Activated CD8-positive, alpha-beta T cell treated with anti-CD3 and anti-CD28 coated beads for 36 hours (primary cell): ENCODE results near the gene PLAU. TPM values are rescaled to one million over a fixed set of nuclear protein-coding genes. Genes with fewer than 3 reads are reported as not detected.

Source experiments
- ATAC-seq: fragments of 200-7000 bp; cut with Tn5 transposase; one replicate; pipeline ENCODE4 v1.10.0; 2021; ENCODE audit warnings: mild to moderate bottlenecking, moderate library complexity
- CTCF ChIA-PET: fragments of 350-600 bp; sonication (Branson Sonifier 250); formaldehyde crosslinking; loops from one replicate; lab custom pipeline; 2021; ENCODE audit warnings: antibody characterized with exemption; lab: Charles Lee
- POLR2A ChIA-PET: fragments of 350-600 bp; sonication (Branson Sonifier 250); formaldehyde crosslinking; loops from one replicate; lab custom pipeline; 2021; ENCODE audit warnings: antibody characterized with exemption; lab: Charles Lee
- DNase-seq: peaks from one replicate; pipeline ENCODE4 v3.0.0-alpha.2; 2020
- H3K27ac Mint-ChIP-seq: one replicate; pipeline ENCODE4 v1.8.0; 2021; ENCODE audit warnings: mild to moderate bottlenecking, mixed read lengths
- H3K27me3 Mint-ChIP-seq: one replicate; pipeline ENCODE4 v1.8.0; 2021; ENCODE audit warnings: mixed read lengths
- H3K36me3 Mint-ChIP-seq: one replicate; pipeline ENCODE4 v1.8.0; 2021; ENCODE audit warnings: low read depth, mixed read lengths
- H3K4me1 Mint-ChIP-seq: one replicate; pipeline ENCODE4 v1.8.0; 2021; ENCODE audit warnings: low read depth, mixed read lengths
- H3K4me3 Mint-ChIP-seq: one replicate; pipeline ENCODE4 v1.8.0; 2021; ENCODE audit warnings: mild to moderate bottlenecking, moderate library complexity, mixed read lengths
- H3K9me3 Mint-ChIP-seq: one replicate; pipeline ENCODE4 v1.8.0; 2021; ENCODE audit warnings: mixed read lengths
- CTCF ChIP-seq: fragments of 200-600 bp; IDR thresholded peaks from one replicate; pipeline ENCODE4 v1.8.0; 2022; ENCODE audit warnings: antibody characterized with exemption, mild to moderate bottlenecking
- intact Hi-C: fragments of 100-400 bp; cut with micrococcal nuclease; formaldehyde crosslinking; loops from one replicate; pipeline ENCODE4 v1.10.0; 2022
- total RNA-seq, 2 experiments: library from RNA; stranded (reverse); gene quantifications; one replicate each; pipeline ENCODE4 v1.2.3, GENCODE V29; 2021

The PLAU gene
- total RNA-seq, 2 experiments from 2014 or later = 0.41 to 0.47 TPM

- Mint-ChIP-seq H3K27ac (no peak overlapping the region), H3K4me3 (no peak overlapping the region), H3K9me3 (no peaks in the 10 kb centered on the region), H3K27me3 (peaks cover 20% of the 10 kb centered on the region), H3K4me1 (no peaks in the 10 kb centered on the region), H3K36me3 (no peaks in the 10 kb centered on the region)
- TF ChIP-seq CTCF = no peak
- POLR2A ChIA-PET = interaction anchor here (1.1 kb wide), 1 partner anchor 66 kb away, joined by 3 read pairs; no protein-coding TSS in a partner anchor
- intact Hi-C loops = no loop called here
- no peak for DNase-seq
- no peak for ATAC-seq
- CTCF ChIA-PET = interaction anchor here (0.8 to 19.1 kb wide), 6 partner anchors 14 to 57 kb away, joined by 3 to 466 read pairs (median 4); no protein-coding TSS in a partner anchor
These were observed 10.9 kb upstream of the PLAU start for GRCh38 chr10:73900064-73900463.

- H3K4me3 Mint-ChIP-seq = no peak overlapping the region
- no peak for ATAC-seq
- no peaks in the 10 kb centered on the region for H3K36me3 Mint-ChIP-seq
- DNase-seq = no peak
- H3K4me1 Mint-ChIP-seq = no peaks in the 10 kb centered on the region
- ChIA-PET CTCF (interaction anchor here (4.5 to 19.1 kb wide), 2 partner anchors 15 to 41 kb away, joined by 30 to 466 read pairs; no protein-coding TSS in a partner anchor), POLR2A (no interaction called here)
- peaks cover 27% of the 10 kb centered on the region for H3K27me3 Mint-ChIP-seq
- no peak for TF ChIP-seq CTCF
- intact Hi-C loops = no loop called here
- H3K9me3 Mint-ChIP-seq = no peaks in the 10 kb centered on the region
- no peak overlapping the region for H3K27ac Mint-ChIP-seq
These were observed 9.7 kb upstream of the PLAU start for GRCh38 chr10:73901261-73901660.

GRCh38 chr10:73902351-73902750 is 8.6 kb upstream of the PLAU start:
- peaks cover 32% of the 10 kb centered on the region for H3K27me3 Mint-ChIP-seq
- POLR2A ChIA-PET = no interaction called here
- CTCF ChIA-PET = interaction anchor here (1.4 to 19.1 kb wide), 3 partner anchors 16 to 54 kb away, joined by 5 to 466 read pairs (median 30); no protein-coding TSS in a partner anchor
- no peaks in the 10 kb centered on the region for H3K9me3 Mint-ChIP-seq
- H3K4me1 Mint-ChIP-seq = no peaks in the 10 kb centered on the region
- DNase-seq (no peak), ATAC-seq (no peak)
- TF ChIP-seq CTCF = no peak
- no peak overlapping the region for H3K4me3 Mint-ChIP-seq
- H3K27ac Mint-ChIP-seq = no peak overlapping the region
- intact Hi-C loops = no loop called here
- H3K36me3 Mint-ChIP-seq = no peaks in the 10 kb centered on the region

- CTCF ChIA-PET = interaction anchor here (1.0 to 2.6 kb wide), 4 partner anchors 11 to 35 kb away, joined by 3 to 14 read pairs (median 4); no protein-coding TSS in a partner anchor
- POLR2A ChIA-PET = interaction anchor here (0.7 kb wide), 1 partner anchor 742 kb away, joined by 3 read pairs; no protein-coding TSS in a partner anchor
These were observed 5.5 kb upstream of the PLAU start for GRCh38 chr10:73905256-73906020.

More at GRCh38 chr10:73905256-73906020, 5.5 kb upstream of the PLAU start:
- ATAC-seq (no peak), DNase-seq (no peak)
- intact Hi-C loops = no loop called here
- Mint-ChIP-seq H3K27ac (no peak overlapping the region), H3K27me3 (peaks cover 43% of the 10 kb centered on the region), H3K36me3 (no peaks in the 10 kb centered on the region), H3K9me3 (no peaks in the 10 kb centered on the region), H3K4me3 (no peak overlapping the region), H3K4me1 (peaks cover 25% of the 10 kb centered on the region)
- no peak for TF ChIP-seq CTCF
